HCT116 (cell line): ENCODE results near the gene LTO1. TPM values are rescaled to one million over a fixed set of nuclear protein-coding genes. Genes with fewer than 3 reads are reported as not detected.

Experiments used
- ATAC-seq: fragments of 200-7000 bp; cut with Tn5 transposase; 2 replicates; pipeline ENCODE4 v1.9.1; 2020; ENCODE audit warnings: mild to moderate bottlenecking, moderate library complexity
- BruUV-seq: library from RNA; stranded (reverse); fragments of 400-500 nt; replicated peaks from 2 replicates; lab custom pipeline; 2021; lab: Mats Ljungman, UMichigan
- CTCF ChIA-PET: fragments of 300-600 bp; sonication (Branson Sonifier 250); formaldehyde crosslinking; loops from one replicate; lab custom pipeline; 2021; ENCODE audit warnings: antibody characterized with exemption; lab: Charles Lee
- POLR2A ChIA-PET: fragments of 300-600, 350-600 bp; sonication (Branson Sonifier 250); formaldehyde crosslinking; loops from one replicate; lab custom pipeline; 2021; ENCODE audit warnings: antibody characterized with exemption; lab: Charles Lee
- RAD21 ChIA-PET, 2 experiments: fragments of 300-600 bp; sonication (Branson Sonifier 250); formaldehyde crosslinking; loops; one replicate each; lab custom pipeline; 2023; ENCODE audit warnings: low total read pairs in 2 of 2; ENCODE audit not compliant: uncharacterized antibody in 2 of 2, unreplicated experiment in 2 of 2, low non-redundant PET in 1 of 2; lab: Charles Lee
- DNase-seq: peaks from one replicate; pipeline ENCODE4 v3.0.0-alpha.2; 2010; ENCODE audit warnings: low read depth, low spot score
- H2AFZ ChIP-seq: fragments of 200-600 bp; shearing (Covaris generic), sonication (generic); 2 replicates; pipeline ENCODE4 v1.6.1; 2017; ENCODE audit warnings: low read depth, mixed run types, mixed read lengths, antibody characterized with exemption, low read length; ENCODE audit not compliant: poor library complexity, severe bottlenecking
- H3K27ac ChIP-seq: 2 replicates; pipeline ENCODE4 v1.5.1; 2012; ENCODE audit warnings: low read depth, low read length
- H3K27me3 ChIP-seq: fragments of 200-600 bp; sonication (generic); 2 replicates; pipeline ENCODE4 v1.6.1; 2016; ENCODE audit warnings: mixed run types, low read length, mixed read lengths; ENCODE audit not compliant: insufficient read depth
- H3K36me3 ChIP-seq, 2 experiments: fragments of 200-500 bp in 1 of 2; fragments of 200-600 bp in 1 of 2; sonication (Bioruptor generic) in 1 of 2; sonication (generic) in 1 of 2; 2 replicates each; pipeline versions ENCODE4 v1.5.1 to v1.6.1; 2014 to 2016; ENCODE audit warnings: low read length in 2 of 2, inconsistent platforms in 1 of 2, mixed read lengths in 1 of 2, mixed run types in 1 of 2; ENCODE audit not compliant: insufficient read depth in 2 of 2, control insufficient read depth in 1 of 2
- H3K4me1 ChIP-seq, 2 experiments: fragments of 200-600 bp in 1 of 2; sonication (generic) in 1 of 2; 2 replicates each; pipeline versions ENCODE4 v1.5.1 to v1.6.1; 2012 to 2017; ENCODE audit warnings: low read length in 2 of 2, inconsistent platforms in 1 of 2, mild to moderate bottlenecking in 1 of 2, mixed read lengths in 1 of 2, mixed run types in 1 of 2, moderate library complexity in 1 of 2; ENCODE audit not compliant: insufficient read depth in 2 of 2, control insufficient read depth in 1 of 2
- H3K4me2 ChIP-seq: fragments of 200-600 bp; sonication (generic); 2 replicates; pipeline ENCODE4 v1.6.1; 2017; ENCODE audit warnings: mixed run types, low read length, mixed read lengths
- H3K4me3 ChIP-seq, 2 experiments: fragments of 200-600 bp in 1 of 2; sonication (generic) in 1 of 2; replicated peaks in 1 of 2; 2 replicates each; pipeline ENCODE4 v1.5.1; 2011 to 2016; ENCODE audit warnings: low read length in 2 of 2, control low read depth in 1 of 2, low read depth in 1 of 2, mild to moderate bottlenecking in 1 of 2, mixed read lengths in 1 of 2, mixed run types in 1 of 2
- H3K79me2 ChIP-seq: fragments of 200-600 bp; sonication (generic); 2 replicates; pipeline ENCODE4 v1.6.1; 2017; ENCODE audit warnings: mild to moderate bottlenecking, mixed run types, low read length, moderate library complexity, mixed read lengths; ENCODE audit not compliant: insufficient read depth
- H3K9ac ChIP-seq: fragments of 200-600 bp; sonication (generic); 2 replicates; pipeline ENCODE4 v1.6.1; 2016; ENCODE audit warnings: low read length, mixed read lengths
- H3K9me2 ChIP-seq: fragments of 200-600 bp; sonication (generic), shearing (Covaris generic); 2 replicates; pipeline ENCODE4 v1.6.1; 2017; ENCODE audit warnings: mixed run types, mild to moderate bottlenecking, moderate library complexity; ENCODE audit not compliant: insufficient read depth
- H3K9me3 ChIP-seq, 2 experiments: fragments of 200-500 bp in 1 of 2; fragments of 200-600 bp in 1 of 2; sonication (Bioruptor generic) in 1 of 2; sonication (generic) in 1 of 2; 2 replicates each; pipeline ENCODE4 v1.6.1; 2014 to 2017; ENCODE audit warnings: low read length in 2 of 2, mixed read lengths in 2 of 2, inconsistent platforms in 1 of 2, low read depth in 1 of 2, mild to moderate bottlenecking in 1 of 2, mixed run types in 1 of 2, moderate library complexity in 1 of 2; ENCODE audit not compliant: control insufficient read depth in 1 of 2, insufficient read depth in 1 of 2
- H4K20me1 ChIP-seq: fragments of 200-600 bp; sonication (generic), shearing (Covaris generic); 2 replicates; pipeline ENCODE4 v1.6.1; 2017; ENCODE audit warnings: mixed run types, mild to moderate bottlenecking, moderate library complexity; ENCODE audit not compliant: insufficient read depth
- ELF1 ChIP-seq: IDR thresholded peaks from 2 replicates; pipeline ENCODE4 v1.6.1; 2012; ENCODE audit warnings: low read depth, borderline replicate concordance
- EZH2 ChIP-seq: fragments of 200-600 bp; sonication (generic); IDR thresholded peaks from 2 replicates; pipeline ENCODE4 v1.6.1; 2017; ENCODE audit warnings: antibody characterized with exemption, mixed run types
- FOSL1 ChIP-seq: IDR thresholded peaks from 2 replicates; pipeline ENCODE4 v1.6.1; 2012; ENCODE audit warnings: low read depth
- POLR2A ChIP-seq: IDR thresholded peaks from 2 replicates; pipeline ENCODE4 v1.7.0; 2011; ENCODE audit warnings: borderline replicate concordance; ENCODE audit not compliant: insufficient read depth, insufficient read length; ENCODE audit errors: extremely low read depth
- POLR2AphosphoS5 ChIP-seq: IDR thresholded peaks from 2 replicates; pipeline ENCODE4 v1.6.1; 2011; ENCODE audit warnings: mild to moderate bottlenecking, low read depth, low read length, moderate library complexity
- SP1 ChIP-seq: IDR thresholded peaks from 2 replicates; pipeline ENCODE4 v1.6.1; 2012; ENCODE audit warnings: low read depth
- SRF ChIP-seq: IDR thresholded peaks from 2 replicates; pipeline ENCODE4 v1.6.1; 2012; ENCODE audit warnings: low read depth
- TCF7L2 ChIP-seq: IDR thresholded peaks from 2 replicates; pipeline ENCODE4 v1.7.0; 2011; ENCODE audit warnings: borderline replicate concordance, inconsistent platforms; ENCODE audit not compliant: insufficient read depth, insufficient read length; ENCODE audit errors: extremely low read depth
- YY1 ChIP-seq: IDR thresholded peaks from 2 replicates; pipeline ENCODE4 v1.6.1; 2011; ENCODE audit warnings: low read length, low read depth, moderate library complexity, mild to moderate bottlenecking; ENCODE audit not compliant: insufficient replicate concordance; ENCODE audit errors: extremely low read depth
- ZFX ChIP-seq: fragments of 450-650 bp; IDR thresholded peaks from 2 replicates; pipeline ENCODE4 v1.6.1; 2017
- intact Hi-C: fragments of 100-400 bp; cut with micrococcal nuclease; formaldehyde crosslinking; loops from 2 replicates; pipeline ENCODE4 v1.10.0; 2022
- total RNA-seq: library from RNA; stranded (reverse); gene quantifications from one replicate; pipeline ENCODE4 v1.2.1, GENCODE V29; 2021; ENCODE audit not compliant: unreplicated experiment

Gene LTO1
- total RNA-seq, 1 experiment from 2014 or later, result 21.3 TPM

GRCh38 chr11:69638941-69639681 is 36.0 kb downstream of the LTO1 start:
- Histone ChIP-seq H3K27me3 (no peaks in the 10 kb centered on the region), H3K4me2 (peak overlapping the region; percentile 90), H3K9me2 (no peaks in the 10 kb centered on the region), H3K36me3 (peaks cover 2 to 11% of the 10 kb centered on the region in 2 experiments; a peak in 2 of 4 replicates), H3K9me3 (no peaks in the 10 kb centered on the region), H3K79me2 (peaks cover 43% of the 10 kb centered on the region), H3K4me1 (peaks cover 17 to 76% of the 10 kb centered on the region in 2 experiments), H3K4me3 (peak overlapping the region; percentile 96 to 99), H3K9ac (peak overlapping the region; percentile 100)
- intact Hi-C loops, result loop anchor here (1.0 to 5.0 kb wide), 4 partner anchors 142 to 516 kb away; no protein-coding TSS in a partner anchor
- no TSS peak for BruUV-seq
- peak; percentile 95 for DNase-seq
- ATAC-seq, result peak; percentile 56
- RAD21 ChIA-PET, result interaction anchor here (0.6 to 1.5 kb wide), 3 partner anchors 340 to 345 kb away, joined by 3 to 7 read pairs (median 3); partner anchors contain the start of gene MYEOV (in 2 of the 2)
- TF ChIP-seq SRF, result no peak
- TF ChIP-seq TCF7L2, result peak; percentile 53
- TF ChIP-seq POLR2AphosphoS5, result peak; percentile 83
- TF ChIP-seq EZH2, result no peak
- TF ChIP-seq FOSL1, result no peak
- TF ChIP-seq SP1, result no peak
- TF ChIP-seq YY1, result no peak
- TF ChIP-seq ELF1, result no peak
- peak; percentile 67 for TF ChIP-seq POLR2A
- TF ChIP-seq ZFX, result peak; percentile 22; the same call in 1 of the 2 replicates
- TF ChIP-seq, all 23 proteins: peak for 4
- POLR2A ChIA-PET, result interaction anchor here (0.7 to 1.2 kb wide), 7 partner anchors 210 to 345 kb away, joined by 3 to 15 read pairs (median 4); partner anchors contain the start of gene MYEOV
- peaks cover 7% of the 10 kb centered on the region; the same call in 1 of the 2 replicates for H4K20me1 ChIP-seq
- H2AFZ ChIP-seq, result no peak overlapping the region
- H3K27ac ChIP-seq, result peak overlapping the region; percentile 96
- CTCF ChIA-PET, result interaction anchor here (0.5 to 1.2 kb wide), 4 partner anchors 142 to 538 kb away, joined by 3 to 6 read pairs (median 4); no protein-coding TSS in a partner anchor
